B cell (primary cell): ENCODE data around the gene CLIP4. TPM values are rescaled to one million over a fixed set of nuclear protein-coding genes. Genes with fewer than 3 reads are reported as not detected.

ENCODE experiments used
- ATAC-seq: fragments of 200-7000 bp; cut with Tn5 transposase; one replicate; pipeline ENCODE4 v1.10.0; 2021; ENCODE audit warnings: low read depth, mild to moderate bottlenecking, moderate number of reproducible peaks, moderate library complexity
- CTCF ChIA-PET: fragments of 350-600 bp; sonication (Branson Sonifier 250); formaldehyde crosslinking; loops from one replicate; lab custom pipeline; 2021; ENCODE audit warnings: antibody characterized with exemption, inconsistent platforms; lab: Charles Lee
- POLR2A ChIA-PET: fragments of 350-600 bp; sonication (Branson Sonifier 250); formaldehyde crosslinking; loops from one replicate; lab custom pipeline; 2021; ENCODE audit warnings: antibody characterized with exemption; lab: Charles Lee
- DNase-seq: peaks from one replicate; pipeline ENCODE4 v3.0.0; 2013
- H2AFZ ChIP-seq: 2 replicates; pipeline ENCODE4 v1.6.1; 2012; ENCODE audit warnings: mild to moderate bottlenecking, low read depth, low read length; ENCODE audit not compliant: insufficient read depth, poor library complexity, severe bottlenecking
- H3K27ac ChIP-seq, 2 donors: 1 replicate in 1 of 2; 2 replicates in 1 of 2; pipeline ENCODE4 v1.5.1; 2012 to 2013; ENCODE audit warnings: low read length in 2 of 2, mild to moderate bottlenecking in 2 of 2, moderate library complexity in 1 of 2
- H3K27me3 ChIP-seq, 4 experiments: fragments of 200-600 bp in 1 of 4; sonication (generic) in 1 of 4; replicated peaks in 1 of 4; 1 replicate in 2 of 4; 2 replicates in 2 of 4; pipeline versions ENCODE4 v1.6.1 to v1.7.0; 2013 to 2016; ENCODE audit warnings: low read length in 3 of 4, mild to moderate bottlenecking in 2 of 4, mixed read lengths in 1 of 4, moderate library complexity in 1 of 4; ENCODE audit not compliant: insufficient read depth in 4 of 4, control insufficient read depth in 3 of 4; ENCODE audit errors: control extremely low read depth in 1 of 4
- H3K36me3 ChIP-seq, 2 experiments: replicated peaks in 1 of 2; 1 replicate in 1 of 2; 2 replicates in 1 of 2; pipeline versions ENCODE4 v1.6.1 to v1.7.1; 2013; ENCODE audit warnings: low read length in 1 of 2; ENCODE audit not compliant: insufficient read depth in 2 of 2, control insufficient read depth in 1 of 2; ENCODE audit errors: control extremely low read depth in 1 of 2, extremely low read depth in 1 of 2
- H3K4me1 ChIP-seq, 2 donors: fragments of 200-600 bp in 1 of 2; sonication (generic) in 1 of 2; 1 replicate in 1 of 2; 2 replicates in 1 of 2; pipeline versions ENCODE4 v1.5.1 to v1.6.1; 2013 to 2017; ENCODE audit warnings: low read length in 2 of 2; ENCODE audit not compliant: control insufficient read depth in 2 of 2, insufficient read depth in 2 of 2
- H3K4me2 ChIP-seq: replicated peaks from 2 replicates; pipeline ENCODE3; 2012; ENCODE audit warnings: mild to moderate bottlenecking, low read depth, low read length; ENCODE audit not compliant: poor library complexity, severe bottlenecking
- H3K4me3 ChIP-seq, 5 experiments: fragments of 200-600 bp in 1 of 5; sonication (generic) in 1 of 5; 1 replicate in 3 of 5; 2 replicates in 2 of 5; pipeline versions ENCODE4 v1.5.1 to v1.7.0; 2011 to 2016; ENCODE audit warnings: low read length in 4 of 5, mild to moderate bottlenecking in 4 of 5, low read depth in 2 of 5, control low read depth in 1 of 5, moderate library complexity in 1 of 5; ENCODE audit not compliant: insufficient read depth in 1 of 5; ENCODE audit errors: control extremely low read depth in 1 of 5, extremely low read depth in 1 of 5
- H3K79me2 ChIP-seq: fragments of 200-600 bp; sonication (generic); one replicate; pipeline ENCODE4 v1.6.0; 2016; ENCODE audit warnings: low read length; ENCODE audit not compliant: control insufficient read depth, insufficient read depth
- H3K9ac ChIP-seq: fragments of 200-600 bp; sonication (generic); 2 replicates; pipeline ENCODE4 v1.6.1; 2017; ENCODE audit warnings: mild to moderate bottlenecking, low read length, moderate library complexity
- H3K9me3 ChIP-seq, 3 donors: one replicate each; pipeline versions ENCODE4 v1.6.1 to v1.7.1; 2013; ENCODE audit warnings: low read length in 2 of 3; ENCODE audit not compliant: control insufficient read depth in 2 of 3, insufficient read depth in 1 of 3; ENCODE audit errors: control extremely low read depth in 1 of 3
- H4K20me1 ChIP-seq: 2 replicates; pipeline ENCODE4 v1.6.0; 2012; ENCODE audit warnings: mild to moderate bottlenecking, low read length; ENCODE audit not compliant: insufficient read depth, control insufficient read depth, poor library complexity, severe bottlenecking
- H3K27ac Mint-ChIP-seq: one replicate; pipeline ENCODE4 v1.8.0; 2021; ENCODE audit warnings: mixed read lengths
- H3K27me3 Mint-ChIP-seq: one replicate; pipeline ENCODE4 v1.8.0; 2021; ENCODE audit warnings: mixed read lengths
- H3K4me1 Mint-ChIP-seq: one replicate; pipeline ENCODE4 v1.8.0; 2021; ENCODE audit warnings: mixed read lengths
- H3K4me3 Mint-ChIP-seq: one replicate; pipeline ENCODE4 v1.8.0; 2021; ENCODE audit warnings: mixed read lengths
- H3K9me3 Mint-ChIP-seq: one replicate; pipeline ENCODE4 v1.8.0; 2022; ENCODE audit warnings: mixed read lengths; ENCODE audit not compliant: insufficient read depth
- EZH2 ChIP-seq: IDR thresholded peaks from 2 replicates; pipeline ENCODE4 v1.6.1; 2012; ENCODE audit warnings: borderline replicate concordance, low read depth, mild to moderate bottlenecking, moderate library complexity, low read length; ENCODE audit not compliant: insufficient read depth, poor library complexity, severe bottlenecking
- WGBS: methylation state at CpG from one replicate; pipeline ENCODE4 v1.1.5; 2013; ENCODE audit warnings: missing lambda C conversion rate; ENCODE audit not compliant: insufficient coverage; 5-methylcytosine and 5-hydroxymethylcytosine counted together
- intact Hi-C: fragments of 100-400 bp; cut with micrococcal nuclease; formaldehyde crosslinking; loops from one replicate; pipeline ENCODE4 v1.10.0; 2022
- polyA plus RNA-seq: library from polyadenylated mRNA; depleted of rRNA; stranded (reverse); fragments of >200 nt; gene quantifications from 2 replicates; pipeline ENCODE4 v1.2.3, GENCODE V29; 2012
- total RNA-seq, 2 donors: library from RNA; stranded (reverse); fragments of 120-200 nt in 1 of 2; gene quantifications; 1 replicate in 1 of 2; 2 replicates in 1 of 2; pipeline versions ENCODE4 v1.2.3 to v1.2.4, GENCODE V29; 2013 to 2022
- TF ChIP-seq, protein P1 (sequence below): fragments of 200-600 bp; IDR thresholded peaks from one replicate; pipeline ENCODE4 v1.8.0; 2022; ENCODE audit warnings: antibody characterized with exemption, mild to moderate bottlenecking

The CLIP4 gene
- total and polyA plus RNA-seq, 2 donors (not counting 1 experiment from before 2014, with no cell fraction given), result 4.0 to 20.8 TPM

DNA sequence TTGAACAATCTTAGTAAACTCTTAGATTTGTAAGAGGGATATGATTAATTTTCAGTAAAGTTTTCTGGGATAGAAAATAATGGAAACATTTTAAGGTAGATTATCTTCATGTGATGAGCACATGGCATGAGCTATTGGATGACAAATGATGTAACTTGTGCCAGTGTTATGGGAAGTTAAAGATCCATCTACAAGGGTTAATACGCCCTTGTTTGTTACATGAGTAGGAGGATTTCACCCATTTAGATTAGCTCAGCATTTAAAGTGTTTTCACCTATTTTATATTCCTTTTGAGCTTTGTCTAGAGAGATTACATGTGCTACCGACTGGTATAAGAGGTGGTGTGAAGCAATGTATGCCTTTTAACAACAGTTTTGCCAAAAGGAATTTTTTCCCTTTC lies 5.6 kb downstream of the CLIP4 start:
- CTCF ChIA-PET, result no interaction called here
- H3K9ac ChIP-seq, result no peak overlapping the region
- no peak for ATAC-seq

GRCh38 chr2:29123617-29124349 lies 8.6 kb downstream of the CLIP4 start:
- no peaks in the 10 kb centered on the region for H3K79me2 ChIP-seq
- no peak overlapping the region for H2AFZ ChIP-seq
- ChIA-PET POLR2A (no interaction called here), CTCF (no interaction called here)
- ATAC-seq (no peak), DNase-seq (no peak)
- no peak for TF ChIP-seq EZH2
- TF ChIP-seq, protein P1, sequence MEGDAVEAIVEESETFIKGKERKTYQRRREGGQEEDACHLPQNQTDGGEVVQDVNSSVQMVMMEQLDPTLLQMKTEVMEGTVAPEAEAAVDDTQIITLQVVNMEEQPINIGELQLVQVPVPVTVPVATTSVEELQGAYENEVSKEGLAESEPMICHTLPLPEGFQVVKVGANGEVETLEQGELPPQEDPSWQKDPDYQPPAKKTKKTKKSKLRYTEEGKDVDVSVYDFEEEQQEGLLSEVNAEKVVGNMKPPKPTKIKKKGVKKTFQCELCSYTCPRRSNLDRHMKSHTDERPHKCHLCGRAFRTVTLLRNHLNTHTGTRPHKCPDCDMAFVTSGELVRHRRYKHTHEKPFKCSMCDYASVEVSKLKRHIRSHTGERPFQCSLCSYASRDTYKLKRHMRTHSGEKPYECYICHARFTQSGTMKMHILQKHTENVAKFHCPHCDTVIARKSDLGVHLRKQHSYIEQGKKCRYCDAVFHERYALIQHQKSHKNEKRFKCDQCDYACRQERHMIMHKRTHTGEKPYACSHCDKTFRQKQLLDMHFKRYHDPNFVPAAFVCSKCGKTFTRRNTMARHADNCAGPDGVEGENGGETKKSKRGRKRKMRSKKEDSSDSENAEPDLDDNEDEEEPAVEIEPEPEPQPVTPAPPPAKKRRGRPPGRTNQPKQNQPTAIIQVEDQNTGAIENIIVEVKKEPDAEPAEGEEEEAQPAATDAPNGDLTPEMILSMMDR, result no peak
- H3K4me3 Mint-ChIP-seq, result no peak overlapping the region
- H3K9me3 ChIP-seq, result peaks cover 2 to 7% (median 5%) of the 10 kb centered on the region in 3 donors
- no peak overlapping the region for H3K27ac ChIP-seq
- H3K4me1 Mint-ChIP-seq, result peaks cover 2% of the 10 kb centered on the region
- no peaks in the 10 kb centered on the region for H4K20me1 ChIP-seq
- H3K36me3 ChIP-seq, result no peaks in the 10 kb centered on the region
- H3K4me2 ChIP-seq, result no peak overlapping the region
- H3K9me3 Mint-ChIP-seq, result peaks cover 11% of the 10 kb centered on the region
- H3K27ac Mint-ChIP-seq, result no peak overlapping the region
- H3K9ac ChIP-seq, result no peak overlapping the region
- no peaks in the 10 kb centered on the region for H3K27me3 ChIP-seq
- H3K27me3 Mint-ChIP-seq, result no peaks in the 10 kb centered on the region
- WGBS, result no CpG with 5 or more reads among the region's 3 CpGs
- intact Hi-C loops, result no loop called here
- H3K4me3 ChIP-seq, result no peak overlapping the region
- H3K4me1 ChIP-seq, result no peaks in the 10 kb centered on the region

More for the DNA sequence above, 5.6 kb downstream of the CLIP4 start:
- H3K4me3 ChIP-seq, result no peak overlapping the region
- Mint-ChIP-seq H3K27ac (no peak overlapping the region), H3K4me3 (no peak overlapping the region), H3K9me3 (peaks cover 11% of the 10 kb centered on the region), H3K4me1 (peaks cover 14% of the 10 kb centered on the region), H3K27me3 (no peaks in the 10 kb centered on the region)
- no peak overlapping the region for H2AFZ ChIP-seq
- WGBS, result no CpG with 5 or more reads among the region's 2 CpGs
- H3K4me2 ChIP-seq, result no peak overlapping the region
- no peak for DNase-seq
- TF ChIP-seq, protein P1, result no peak
- TF ChIP-seq EZH2, result no peak
- H3K9me3 ChIP-seq, result peaks cover 2 to 7% (median 5%) of the 10 kb centered on the region in 3 donors
- H3K27me3 ChIP-seq, result no peaks in the 10 kb centered on the region
- H3K79me2 ChIP-seq, result peaks cover 4% of the 10 kb centered on the region
- peaks cover 6 to 7% of the 10 kb centered on the region in 2 donors for H3K4me1 ChIP-seq
- H3K36me3 ChIP-seq, result no peaks in the 10 kb centered on the region
- intact Hi-C loops, result no loop called here
- H4K20me1 ChIP-seq, result no peaks in the 10 kb centered on the region
- no peak overlapping the region for H3K27ac ChIP-seq
- POLR2A ChIA-PET, result no interaction called here
